NCI-H146 treated with DMSO at 0.1 percent for 48 hours (cell line): ENCODE data around the gene DAP.

Source experiments
- DNase-seq: peaks from one replicate; lab custom pipeline; 2025; ENCODE audit not compliant: unreplicated experiment; lab: John Stamatoyannopoulos, UW

DAP gene

GRCh38 chr5:10761933-10762775 is 1.1 kb upstream of the DAP start:
- DNase-seq = no peak

DNA sequence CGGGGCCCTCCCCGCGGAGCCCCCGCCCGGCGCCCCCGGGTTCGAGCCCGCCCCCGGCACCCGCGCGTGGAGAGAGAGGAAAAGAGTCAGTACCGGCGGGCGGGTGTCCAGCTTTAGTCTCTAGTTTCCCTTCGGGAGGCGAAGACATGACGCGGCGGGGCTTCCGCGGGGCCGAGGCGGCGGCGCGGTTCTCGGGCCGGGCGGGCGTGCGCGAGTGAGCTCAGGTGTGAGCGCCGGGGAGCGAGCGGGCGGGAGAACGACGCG is 181 bp downstream of the DAP start:
- DNase-seq = no peak

- DNase-seq = no peak
These were observed 726 bp downstream of the DAP start for GRCh38 chr5:10760096-10760920.

DNA sequence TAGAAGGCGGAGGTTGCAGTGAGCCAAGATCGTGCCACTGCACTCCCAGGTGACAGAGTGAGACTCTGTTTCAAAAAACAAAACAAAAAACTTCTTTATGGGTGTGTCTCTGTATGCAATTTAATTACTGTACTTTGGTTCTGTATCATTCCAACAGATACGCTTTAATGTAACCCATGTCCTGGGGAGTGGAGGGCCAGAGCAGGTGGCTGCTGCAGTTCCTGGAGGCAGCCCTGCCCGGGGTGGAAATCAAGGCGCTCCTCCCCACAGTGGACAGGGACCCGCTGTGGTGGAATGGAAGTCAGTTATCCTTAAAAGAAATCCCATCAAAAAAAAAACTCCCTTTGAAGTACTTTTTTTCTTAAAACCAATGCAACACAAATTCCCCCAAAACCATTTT is 1.9 kb downstream of the DAP start:
- no peak for DNase-seq

GRCh38 chr5:10757922-10758555 is 3.0 kb downstream of the DAP start:
- no peak for DNase-seq

GRCh38 chr5:10757043-10757442 is 4.0 kb downstream of the DAP start:
- DNase-seq = no peak

DNA sequence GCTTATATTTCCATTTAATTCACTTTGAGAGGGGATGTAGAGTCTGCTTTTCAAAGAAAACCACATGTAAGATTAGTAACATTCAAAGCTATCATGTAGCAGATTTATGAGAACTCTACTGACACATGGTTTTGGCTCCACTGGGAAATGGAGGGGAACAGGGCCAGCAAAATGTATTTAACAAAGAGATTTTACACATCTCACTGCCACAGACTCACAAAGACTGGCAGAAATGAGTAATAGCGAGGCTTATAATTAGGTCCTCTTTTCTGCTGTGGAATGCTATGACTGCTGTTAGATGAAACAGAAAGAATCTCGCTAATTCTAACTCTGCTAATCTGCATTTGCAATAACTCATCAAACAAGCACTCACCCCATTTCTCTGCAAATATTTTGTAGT is 4.5 kb downstream of the DAP start:
- DNase-seq = no peak

- DNase-seq = no peak
These were observed 7.9 kb downstream of the DAP start for GRCh38 chr5:10753178-10753577.

GRCh38 chr5:10752451-10752850 is 8.6 kb downstream of the DAP start:
- no peak for DNase-seq

DNA sequence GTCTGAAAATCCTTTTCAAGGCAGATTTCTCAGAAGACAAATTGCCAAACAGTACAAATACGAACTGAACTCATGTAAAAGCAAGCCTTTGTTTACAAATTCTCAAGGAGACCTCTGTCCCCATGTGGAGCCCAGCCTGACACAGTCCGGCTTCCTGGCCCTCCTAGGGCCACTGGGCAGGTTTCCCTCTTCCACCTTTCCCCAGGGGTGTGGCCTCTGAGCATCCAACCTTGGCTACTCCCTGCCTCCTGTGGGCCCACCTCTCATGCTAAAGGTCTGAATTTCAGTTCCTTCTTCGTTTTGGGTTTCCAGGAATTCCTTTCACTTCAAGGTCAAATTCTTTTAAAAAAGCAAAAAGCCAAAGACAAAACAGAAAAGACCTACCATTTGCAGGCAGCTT is 10.1 kb downstream of the DAP start:
- no peak for DNase-seq

- DNase-seq = no peak
These were observed 13.1 kb downstream of the DAP start for GRCh38 chr5:10747678-10748622.

GRCh38 chr5:10746711-10747110 is 14.3 kb downstream of the DAP start:
- DNase-seq = no peak

DNA sequence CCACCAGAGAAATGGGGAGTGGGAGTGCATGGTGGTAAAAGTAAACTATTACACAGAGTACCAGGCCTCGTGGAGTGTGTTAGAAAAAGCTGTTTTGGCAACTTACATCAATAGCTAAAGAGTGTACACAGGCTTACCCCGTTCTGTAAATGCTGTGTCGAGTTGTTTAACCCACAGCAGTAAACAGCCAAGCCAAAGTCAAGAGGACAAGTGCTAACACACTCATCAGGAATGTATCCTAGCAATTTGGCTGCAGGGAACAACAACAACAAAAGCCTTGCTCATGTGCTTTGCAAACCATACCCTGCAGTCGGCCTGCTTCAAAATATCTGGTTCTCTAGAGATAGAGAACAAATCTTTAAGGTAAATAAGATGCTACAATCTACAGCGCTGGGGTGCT is 15.9 kb downstream of the DAP start:
- DNase-seq = no peak

DNA sequence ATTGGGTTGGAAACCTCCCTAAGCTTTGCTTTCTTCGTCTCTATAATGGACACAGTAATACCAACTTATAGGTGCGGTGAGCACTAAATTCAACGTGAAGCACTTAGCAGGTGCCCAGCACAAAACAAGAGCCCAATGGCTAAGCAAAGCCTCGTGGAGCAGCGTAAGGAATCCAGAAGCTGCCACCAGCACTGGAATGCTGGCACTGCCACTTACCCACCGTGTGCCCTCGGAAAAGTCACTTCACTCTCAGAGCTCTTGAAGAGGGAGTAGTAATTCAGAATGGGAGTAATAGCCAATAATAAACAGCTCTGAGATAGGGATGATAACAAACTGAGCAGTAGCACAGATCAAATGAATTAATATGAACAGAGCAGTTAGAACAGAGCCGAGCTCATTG is 16.4 kb downstream of the DAP start:
- no peak for DNase-seq

DNA sequence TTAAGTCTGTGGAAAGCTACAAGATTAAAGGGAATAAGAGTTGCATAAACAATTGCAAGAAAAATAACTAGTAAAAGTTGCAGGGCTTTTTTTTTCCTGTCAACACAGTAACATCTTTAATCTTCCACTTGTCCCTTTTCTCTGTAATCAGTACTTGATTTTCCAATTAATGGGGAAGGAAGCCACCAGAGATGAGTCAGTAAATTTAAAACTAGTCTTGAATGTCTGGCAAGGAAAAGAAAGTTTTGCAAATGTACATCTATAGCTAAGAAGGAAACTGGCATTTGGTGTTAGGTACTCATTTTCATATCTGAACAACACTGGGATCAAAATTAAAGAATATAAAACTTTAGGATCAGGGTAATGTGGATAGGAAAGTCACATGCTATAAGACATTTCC is 17.1 kb downstream of the DAP start:
- no peak for DNase-seq

DNA sequence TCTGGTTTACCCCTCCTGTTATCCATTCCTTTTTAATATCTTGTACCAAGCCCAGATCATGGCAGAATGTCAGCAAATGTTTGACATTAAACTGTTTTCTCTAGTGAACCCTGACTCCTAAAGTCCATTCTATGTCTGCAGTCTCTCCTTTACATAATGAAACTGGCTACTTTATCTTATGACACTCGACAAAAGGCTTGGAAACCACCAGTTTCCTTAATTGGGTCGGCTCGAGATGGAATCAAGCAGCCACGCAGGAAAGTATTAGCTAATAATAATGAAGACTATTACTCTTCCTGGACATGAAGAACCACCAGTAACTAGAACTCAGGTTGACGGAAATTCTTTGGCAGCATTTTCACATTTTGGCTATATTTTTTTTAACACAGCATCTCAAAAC is 17.5 kb downstream of the DAP start:
- DNase-seq = no peak

DNA sequence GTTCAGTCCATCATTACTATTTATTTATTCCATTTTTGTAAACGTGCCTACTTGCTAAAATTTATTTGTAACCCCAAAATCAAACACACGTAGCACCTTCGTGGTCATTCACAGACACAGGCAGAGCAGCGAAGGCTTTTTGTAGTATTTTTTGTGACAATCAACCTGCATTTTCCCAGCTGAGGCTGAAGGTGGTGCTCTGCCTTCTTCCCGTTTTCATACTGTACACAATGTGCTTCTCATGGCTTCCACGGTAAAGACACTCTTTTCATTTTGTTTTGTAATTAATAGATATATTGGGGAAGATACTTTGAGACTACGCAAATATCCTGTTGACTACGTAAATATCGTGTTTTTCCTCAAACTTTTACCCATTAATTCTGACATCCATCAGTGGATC is 19.4 kb downstream of the DAP start:
- DNase-seq = no peak

DNA sequence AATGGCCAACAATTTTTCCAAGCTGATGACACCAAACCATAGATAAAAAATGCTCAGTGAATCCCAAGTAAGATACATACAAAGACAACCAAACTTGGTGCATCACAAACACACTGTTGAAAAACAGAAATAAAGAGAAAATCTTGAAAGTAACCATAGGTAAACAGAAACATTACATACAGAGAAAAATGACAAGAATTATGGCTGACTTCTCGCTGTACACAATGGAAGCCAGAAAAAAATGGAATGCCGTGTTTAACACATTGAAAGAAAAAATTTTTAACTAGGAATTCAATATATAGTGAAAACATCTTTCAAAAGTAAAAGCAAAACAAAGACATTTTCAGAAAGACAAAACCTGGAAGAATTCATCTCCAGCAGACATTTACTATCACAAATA is 20.6 kb downstream of the DAP start:
- no peak for DNase-seq

GRCh38 chr5:10737880-10738279 is 23.2 kb downstream of the DAP start:
- no peak for DNase-seq

- no peak for DNase-seq
These were observed 24.2 kb downstream of the DAP start for GRCh38 chr5:10736808-10737207.

DNA sequence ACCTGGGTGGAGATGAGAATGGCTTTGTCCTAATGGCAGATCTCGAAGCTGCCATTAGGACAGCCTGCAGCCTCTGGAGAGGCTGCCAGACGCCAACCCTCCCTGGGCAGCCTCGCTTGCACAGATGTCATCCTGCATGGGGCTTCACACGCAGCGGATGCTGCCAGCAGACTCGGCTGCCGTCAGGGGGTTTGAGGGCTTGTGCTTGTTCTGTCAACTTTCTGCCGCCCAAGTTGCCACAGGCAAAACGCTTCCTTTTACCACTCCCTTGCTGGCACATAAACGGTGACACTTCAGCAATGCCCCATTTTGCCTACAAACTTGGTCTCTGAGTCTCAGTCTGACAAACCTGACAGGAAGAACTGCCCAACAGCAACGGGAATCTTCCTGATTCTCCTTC is 24.7 kb downstream of the DAP start:
- no peak for DNase-seq
